ENCODE results near the gene TWIST2.

The TWIST2 gene

GRCh38 chr2:238905224-238905623 is 57.3 kb downstream of the TWIST2 start:
- no peak for DNase-seq (ENCODE audit: low spot score)
- TF ChIP-seq, protein P1, sequence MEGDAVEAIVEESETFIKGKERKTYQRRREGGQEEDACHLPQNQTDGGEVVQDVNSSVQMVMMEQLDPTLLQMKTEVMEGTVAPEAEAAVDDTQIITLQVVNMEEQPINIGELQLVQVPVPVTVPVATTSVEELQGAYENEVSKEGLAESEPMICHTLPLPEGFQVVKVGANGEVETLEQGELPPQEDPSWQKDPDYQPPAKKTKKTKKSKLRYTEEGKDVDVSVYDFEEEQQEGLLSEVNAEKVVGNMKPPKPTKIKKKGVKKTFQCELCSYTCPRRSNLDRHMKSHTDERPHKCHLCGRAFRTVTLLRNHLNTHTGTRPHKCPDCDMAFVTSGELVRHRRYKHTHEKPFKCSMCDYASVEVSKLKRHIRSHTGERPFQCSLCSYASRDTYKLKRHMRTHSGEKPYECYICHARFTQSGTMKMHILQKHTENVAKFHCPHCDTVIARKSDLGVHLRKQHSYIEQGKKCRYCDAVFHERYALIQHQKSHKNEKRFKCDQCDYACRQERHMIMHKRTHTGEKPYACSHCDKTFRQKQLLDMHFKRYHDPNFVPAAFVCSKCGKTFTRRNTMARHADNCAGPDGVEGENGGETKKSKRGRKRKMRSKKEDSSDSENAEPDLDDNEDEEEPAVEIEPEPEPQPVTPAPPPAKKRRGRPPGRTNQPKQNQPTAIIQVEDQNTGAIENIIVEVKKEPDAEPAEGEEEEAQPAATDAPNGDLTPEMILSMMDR (IDR thresholded peaks at IDR 0.05; ENCODE audit: extremely low read depth, insufficient read depth, missing control alignments): no peak
- in situ Hi-C loops (cut with MboI; ENCODE audit: low pct_unique_long_range_greater_than_20kb, low sequenced_read_pairs, unreplicated experiment): no loop called here

DNA sequence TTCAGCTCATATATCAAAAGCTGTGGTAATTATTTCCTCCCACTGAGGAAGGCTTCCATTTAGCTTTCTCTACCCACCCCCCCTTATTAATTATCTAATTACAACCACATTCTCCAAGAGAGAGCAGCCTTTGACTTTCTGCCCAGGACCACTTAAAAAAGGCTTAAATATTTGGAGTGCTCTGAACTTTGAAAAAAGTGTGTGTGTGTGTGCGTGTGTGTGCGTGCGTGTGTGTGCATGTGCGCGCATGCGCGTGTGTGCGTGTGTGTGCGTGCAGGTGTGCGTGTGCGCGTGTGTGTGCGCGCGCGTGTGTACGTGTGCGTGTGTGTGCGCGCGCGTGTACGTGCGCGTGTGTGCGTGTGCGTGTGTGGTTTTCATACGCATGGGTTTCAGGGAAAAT is 57.8 kb downstream of the TWIST2 start:
- in situ Hi-C loops (cut with MboI; ENCODE audit: low pct_unique_long_range_greater_than_20kb, low sequenced_read_pairs, unreplicated experiment): no loop called here
- TF ChIP-seq, protein P1 (IDR thresholded peaks at IDR 0.05; ENCODE audit: extremely low read depth, insufficient read depth, missing control alignments): no peak
- DNase-seq (ENCODE audit: low spot score): no peak

GRCh38 chr2:238906254-238906935 is 58.5 kb downstream of the TWIST2 start:
- DNase-seq (ENCODE audit: low spot score): no peak
- in situ Hi-C loops (cut with MboI; ENCODE audit: low pct_unique_long_range_greater_than_20kb, low sequenced_read_pairs, unreplicated experiment): no loop called here
- TF ChIP-seq, protein P1 (IDR thresholded peaks at IDR 0.05; ENCODE audit: extremely low read depth, insufficient read depth, missing control alignments): no peak

GRCh38 chr2:238906936-238907716 is 59.2 kb downstream of the TWIST2 start:
- in situ Hi-C loops (cut with MboI; ENCODE audit: low pct_unique_long_range_greater_than_20kb, low sequenced_read_pairs, unreplicated experiment): no loop called here
- TF ChIP-seq, protein P1 (IDR thresholded peaks at IDR 0.05; ENCODE audit: extremely low read depth, insufficient read depth, missing control alignments): no peak
- no peak for DNase-seq (ENCODE audit: low spot score)

DNA sequence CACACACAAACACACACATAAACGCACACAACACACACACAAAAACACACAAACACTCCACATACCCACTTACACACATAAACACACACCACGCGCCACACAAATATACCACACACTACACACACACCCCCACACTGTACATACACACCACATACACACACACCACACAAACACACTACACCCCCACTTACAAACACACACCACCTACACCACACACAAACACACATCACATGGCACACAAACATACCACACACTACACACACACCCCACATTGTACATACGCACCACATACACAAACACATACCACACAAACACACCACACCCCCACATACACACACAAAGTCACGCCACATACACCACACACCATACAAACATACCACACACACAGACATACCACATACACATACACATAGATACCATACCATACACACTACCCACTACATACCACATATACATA is 59.9 kb downstream of the TWIST2 start:
- TF ChIP-seq, protein P1 (IDR thresholded peaks at IDR 0.05; ENCODE audit: extremely low read depth, insufficient read depth, missing control alignments): no peak
- DNase-seq (ENCODE audit: low spot score): no peak
- in situ Hi-C loops (cut with MboI; ENCODE audit: low pct_unique_long_range_greater_than_20kb, low sequenced_read_pairs, unreplicated experiment): no loop called here

- no peak for DNase-seq (ENCODE audit: low spot score)
- TF ChIP-seq, protein P1 (IDR thresholded peaks at IDR 0.05; ENCODE audit: extremely low read depth, insufficient read depth, missing control alignments): no peak
- in situ Hi-C loops (cut with MboI; ENCODE audit: low pct_unique_long_range_greater_than_20kb, low sequenced_read_pairs, unreplicated experiment): no loop called here
These were observed 61.4 kb downstream of the TWIST2 start for GRCh38 chr2:238908960-238909951.
